ENCODE data around the gene GPR18.

Gene GPR18, protein sequence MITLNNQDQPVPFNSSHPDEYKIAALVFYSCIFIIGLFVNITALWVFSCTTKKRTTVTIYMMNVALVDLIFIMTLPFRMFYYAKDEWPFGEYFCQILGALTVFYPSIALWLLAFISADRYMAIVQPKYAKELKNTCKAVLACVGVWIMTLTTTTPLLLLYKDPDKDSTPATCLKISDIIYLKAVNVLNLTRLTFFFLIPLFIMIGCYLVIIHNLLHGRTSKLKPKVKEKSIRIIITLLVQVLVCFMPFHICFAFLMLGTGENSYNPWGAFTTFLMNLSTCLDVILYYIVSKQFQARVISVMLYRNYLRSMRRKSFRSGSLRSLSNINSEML

DNA sequence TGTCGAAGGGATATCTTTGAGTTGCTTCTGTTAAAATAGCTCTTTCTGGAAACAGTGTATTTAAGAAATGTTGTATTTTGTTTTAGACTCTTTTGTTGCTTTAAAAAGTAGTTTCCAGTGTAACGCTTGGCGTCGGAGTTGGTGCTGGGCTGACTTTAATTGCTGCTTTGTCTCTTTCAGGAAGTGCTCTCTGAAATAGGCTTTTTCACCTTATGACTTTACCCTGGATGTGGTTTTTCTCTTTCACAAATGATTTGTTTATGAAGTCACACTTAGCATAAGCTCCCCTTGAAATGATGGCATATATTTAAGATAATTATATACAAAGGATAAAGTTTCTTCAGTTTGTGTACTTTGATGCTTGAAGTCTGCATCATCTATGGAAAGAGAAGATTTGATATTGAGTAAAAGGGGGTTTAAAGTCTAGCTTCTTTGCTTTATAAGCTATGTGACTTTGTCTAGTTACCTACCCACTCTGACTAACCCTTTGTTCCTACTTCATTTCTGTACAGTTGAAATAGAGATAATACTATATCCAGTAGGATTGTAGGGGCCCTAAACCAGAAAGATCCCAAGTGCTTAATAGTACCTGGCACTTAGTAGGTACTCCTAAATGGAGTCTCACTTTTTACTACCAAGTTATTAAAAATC is at the start of gene GPR18:
Gene GPR18, minus strand, starts transcription at position 170 of the 651 bp plus-strand sequence. CDS start 2,507 bp downstream, outside the sequence.
- DNase-seq (ENCODE audit: low read depth) = no peak

DNA sequence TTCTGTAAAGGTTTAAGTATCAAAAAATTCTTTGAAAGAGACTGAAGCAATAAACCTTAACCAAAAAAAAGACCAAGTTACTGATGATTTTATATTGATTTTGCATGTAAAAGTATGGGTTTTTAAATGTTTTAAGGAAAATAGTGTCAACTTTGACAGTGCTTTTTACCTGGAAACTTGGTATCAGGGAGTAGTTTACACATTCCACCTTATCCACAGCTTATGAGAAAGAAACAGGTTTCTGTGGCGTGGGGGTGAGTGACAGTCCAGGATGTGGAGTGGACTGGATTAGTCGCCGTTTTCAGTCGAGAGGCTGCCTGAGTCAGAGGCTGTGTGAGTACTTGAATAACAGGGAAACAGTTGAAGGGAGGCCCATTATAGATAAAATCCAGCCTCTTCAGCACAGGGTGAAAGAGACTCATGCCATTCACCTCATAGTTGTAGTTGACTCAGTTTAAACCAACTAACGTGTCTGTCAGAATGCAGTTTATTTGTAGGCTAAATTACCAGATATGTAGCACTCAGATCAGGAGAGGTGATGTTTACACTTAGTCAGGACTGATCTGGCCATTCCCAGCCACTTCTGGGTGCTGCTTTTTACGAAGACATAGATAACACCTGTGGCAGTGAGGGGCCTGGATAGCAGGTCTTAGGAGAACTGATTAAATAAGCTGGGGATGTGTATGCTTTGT is 49.6 kb upstream of the GPR18 start:
- DNase-seq (ENCODE audit: low read depth) = peak; percentile 72

DNA sequence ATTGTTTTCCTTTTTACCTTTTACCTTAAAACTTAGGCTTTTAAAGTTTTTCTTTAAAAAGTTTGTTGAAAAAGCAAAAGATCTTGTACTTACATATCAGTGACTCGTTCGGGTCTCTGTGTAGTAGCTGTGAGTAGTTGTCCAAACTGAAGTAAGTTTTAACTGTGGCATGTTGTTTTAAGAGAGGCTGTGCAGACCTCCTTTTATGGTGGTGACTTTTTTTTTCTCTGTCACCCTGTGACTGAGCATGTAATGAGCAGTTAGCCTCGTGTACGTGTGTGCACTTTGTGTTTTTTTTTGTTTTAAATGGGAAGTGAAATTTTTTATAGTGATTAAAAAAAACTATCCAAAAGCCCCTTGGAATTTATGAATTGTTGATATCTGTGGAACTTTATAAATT is 49.1 kb upstream of the GPR18 start, which contains the start of gene GPR183:
Gene GPR183, minus strand, starts transcription at position 153 of the 400 bp plus-strand sequence. CDS start 11,254 bp downstream, outside the sequence.
- no peak for DNase-seq (ENCODE audit: low read depth)

DNA sequence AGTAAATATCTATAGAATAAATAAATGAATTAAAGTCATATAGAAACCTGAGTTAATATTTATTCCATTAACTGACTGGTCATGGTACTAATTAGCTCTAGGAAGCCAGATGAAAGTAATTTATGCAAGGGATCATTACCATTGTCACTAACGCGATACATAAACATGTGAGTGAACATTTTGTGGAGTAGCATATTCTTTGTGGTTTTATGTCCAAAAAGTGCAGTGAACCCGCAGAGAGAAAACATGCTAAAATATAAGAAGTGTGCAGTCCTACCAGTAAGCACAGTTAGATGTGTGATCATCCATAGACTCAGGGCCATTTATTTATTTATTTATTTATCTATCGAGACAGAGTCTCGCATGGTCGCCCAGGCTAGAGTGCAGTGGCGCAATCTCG is 47.4 kb upstream of the GPR18 start:
- no peak for DNase-seq (ENCODE audit: low read depth)

DNA sequence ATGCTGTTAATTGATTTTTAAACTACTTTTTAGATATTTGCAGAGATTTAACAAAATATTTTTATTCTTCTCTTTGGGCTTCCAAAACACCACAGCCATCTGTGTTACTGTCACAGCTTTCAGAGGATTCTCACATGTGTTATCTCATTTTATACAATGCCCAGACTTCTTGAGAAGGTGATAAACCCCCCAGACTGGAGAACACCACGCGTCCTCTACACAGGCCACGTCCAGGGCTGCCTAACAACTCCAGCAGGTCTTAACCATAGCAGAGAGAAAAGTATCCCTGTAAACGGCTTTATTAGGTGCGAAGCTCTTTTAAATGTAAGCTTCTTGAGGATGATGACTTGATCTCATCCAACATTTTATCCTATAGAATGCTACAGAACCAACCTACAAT is 47.0 kb upstream of the GPR18 start:
- DNase-seq (ENCODE audit: low read depth) = no peak

DNA sequence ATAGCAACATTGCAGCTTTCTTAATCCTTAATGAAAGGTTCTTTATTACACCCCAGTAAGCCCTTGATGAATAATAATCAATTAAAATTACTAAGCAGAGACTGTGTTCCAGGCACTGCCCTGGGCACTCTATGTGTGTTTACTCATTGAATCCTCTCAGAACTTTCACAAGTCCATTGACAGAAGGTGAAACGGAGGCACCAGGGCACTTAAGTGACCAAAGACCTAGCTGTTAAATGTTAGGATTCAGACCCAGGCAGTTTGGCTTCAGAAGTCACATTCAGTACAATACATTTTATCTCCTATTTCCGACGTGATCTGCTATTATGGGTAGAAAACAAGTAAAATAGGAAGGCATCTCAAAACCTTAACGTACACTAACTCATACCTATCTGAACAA is 46.4 kb upstream of the GPR18 start:
- DNase-seq (ENCODE audit: low read depth) = no peak

DNA sequence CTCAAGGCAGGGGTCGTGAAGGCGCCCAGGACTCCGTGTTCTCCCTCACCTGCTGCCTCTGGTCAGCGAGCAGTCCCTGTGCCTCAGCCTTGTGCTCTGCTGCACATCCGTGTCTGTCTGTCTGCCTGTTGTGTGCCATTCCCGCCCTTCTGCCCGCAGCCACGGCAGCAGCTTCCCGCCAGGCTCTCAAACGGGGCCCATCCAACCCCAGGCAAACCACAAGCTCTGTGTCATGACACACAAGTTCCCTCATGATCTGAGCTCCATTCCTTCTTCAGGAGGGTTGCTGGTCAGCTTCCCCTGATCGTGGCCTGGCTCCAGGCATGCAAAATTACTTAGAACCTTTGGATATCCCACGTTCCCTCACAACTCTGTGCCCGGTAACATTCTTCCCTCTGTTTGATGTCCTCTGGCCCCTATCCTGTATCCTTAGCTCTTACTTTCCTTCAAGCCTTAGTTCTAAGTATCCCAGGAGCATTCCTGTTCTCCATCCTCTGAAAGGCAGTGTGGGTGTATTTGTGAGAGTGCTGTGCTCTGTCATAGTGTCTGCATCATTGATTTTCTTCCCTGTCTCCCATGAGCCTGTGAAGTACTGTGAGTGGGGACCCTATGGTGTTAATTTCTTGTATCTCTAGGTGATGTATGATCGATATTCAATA is 45.8 kb upstream of the GPR18 start:
- peak; percentile 57 for DNase-seq (ENCODE audit: low read depth)

DNA sequence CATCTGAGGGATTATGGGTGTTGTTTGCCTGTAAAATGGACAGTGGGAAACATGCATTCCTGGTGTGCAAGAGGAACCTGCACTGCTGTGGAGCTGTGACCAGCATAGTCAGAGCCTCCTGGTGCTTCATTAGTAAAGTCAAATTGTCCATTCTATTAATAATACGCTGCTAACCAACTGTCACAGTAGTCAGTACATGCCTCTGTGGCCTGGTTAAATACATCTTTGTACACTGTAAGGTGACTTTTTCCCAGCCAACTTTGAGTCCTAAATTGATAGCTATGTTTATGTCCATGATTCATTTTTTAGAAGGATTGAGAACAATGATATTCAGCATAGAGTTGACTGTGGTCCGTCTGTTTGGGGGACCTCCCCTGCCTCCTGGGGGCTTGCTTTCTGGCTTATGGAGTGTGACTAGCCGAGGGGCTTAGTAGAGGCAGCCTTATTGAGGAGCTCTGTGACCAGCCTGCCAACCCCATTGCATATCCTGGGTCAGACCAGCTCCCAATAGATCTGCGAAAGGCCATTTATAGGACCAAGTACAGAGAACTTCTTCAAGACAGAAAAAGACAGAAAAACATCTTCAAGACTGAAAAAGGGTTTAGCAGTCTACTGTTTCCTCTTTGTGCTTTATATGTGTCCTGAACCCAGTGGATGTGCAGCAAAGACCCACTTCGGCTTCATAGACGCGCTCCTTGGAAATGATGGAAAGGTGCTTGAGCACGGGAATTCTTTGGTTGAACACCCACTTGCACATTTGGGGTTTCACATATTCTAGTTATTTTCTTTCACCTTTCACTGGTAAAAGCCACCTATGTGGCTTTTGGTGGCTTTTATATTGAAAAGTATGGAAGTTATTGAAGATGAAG is 44.7 kb upstream of the GPR18 start:
- no peak for DNase-seq (ENCODE audit: low read depth)

DNA sequence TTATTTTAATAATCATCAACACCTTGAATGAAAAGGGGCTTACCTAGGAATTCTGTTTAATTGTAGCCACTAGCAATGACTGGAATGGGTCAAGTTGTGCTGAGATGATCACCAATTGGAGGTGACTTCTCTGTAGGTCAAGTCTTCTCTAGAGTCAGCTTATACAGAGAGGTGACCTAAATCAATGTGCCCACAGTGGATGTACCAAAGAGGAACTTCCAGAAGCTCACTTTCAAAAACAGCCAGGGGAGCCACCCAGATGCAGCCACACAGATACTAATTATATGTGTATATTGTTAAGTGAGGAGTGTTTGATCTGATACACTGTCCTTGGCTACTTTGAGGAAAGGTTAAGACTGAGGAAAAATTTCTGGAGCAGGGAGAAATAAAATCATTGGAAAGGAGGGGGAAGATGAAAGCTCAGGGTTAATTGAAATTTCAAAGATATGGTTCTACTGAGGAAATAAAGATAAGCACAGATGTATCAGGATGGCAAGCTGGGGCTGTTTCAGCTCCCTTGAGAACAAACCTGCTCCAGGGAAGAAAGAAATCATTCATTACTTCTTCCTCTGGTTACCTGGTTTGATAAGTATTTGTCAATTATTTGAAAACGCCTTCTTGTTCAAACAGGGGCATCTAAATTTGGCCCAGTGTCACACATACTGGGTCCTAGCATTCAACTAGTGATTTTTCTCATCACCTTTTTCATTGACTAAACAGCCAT is 43.9 kb upstream of the GPR18 start:
- no peak for DNase-seq (ENCODE audit: low read depth)

DNA sequence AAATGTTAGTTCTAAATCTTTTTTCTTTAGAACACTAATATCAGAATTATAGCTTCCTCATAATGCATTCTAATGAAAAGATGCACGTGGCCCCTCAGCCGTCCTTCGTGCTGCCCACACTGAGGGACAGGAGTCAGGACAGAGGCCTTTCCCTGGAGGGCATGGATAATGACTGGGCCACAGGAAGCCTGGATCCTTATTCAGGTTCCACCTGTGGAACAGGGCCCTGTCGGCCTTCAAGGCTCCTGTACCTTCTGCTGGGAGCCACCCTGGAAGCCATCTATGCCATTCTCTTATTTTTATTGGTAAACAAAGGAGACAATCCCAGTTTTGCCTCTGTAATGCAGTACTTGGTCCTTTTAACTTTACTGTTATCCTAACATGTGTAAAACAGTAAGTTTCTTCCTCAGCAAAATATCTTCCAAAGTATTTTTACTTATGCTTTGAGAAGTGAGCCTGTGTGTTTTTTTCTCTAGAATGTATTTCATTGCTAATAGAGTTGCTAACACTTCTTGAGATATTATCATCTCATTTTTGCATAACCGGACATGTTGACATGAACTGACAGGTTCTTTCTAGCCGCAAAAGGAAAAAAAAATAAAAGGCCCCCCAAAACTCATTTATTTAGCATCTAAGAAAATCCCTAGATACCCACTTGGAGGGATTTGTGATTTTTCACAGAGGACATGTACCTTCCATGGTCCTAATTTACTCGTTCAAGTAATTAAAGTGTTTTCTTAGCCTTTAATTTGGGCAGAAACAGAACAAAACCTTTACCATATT is 43.1 kb upstream of the GPR18 start:
- DNase-seq (ENCODE audit: low read depth) = no peak

DNA sequence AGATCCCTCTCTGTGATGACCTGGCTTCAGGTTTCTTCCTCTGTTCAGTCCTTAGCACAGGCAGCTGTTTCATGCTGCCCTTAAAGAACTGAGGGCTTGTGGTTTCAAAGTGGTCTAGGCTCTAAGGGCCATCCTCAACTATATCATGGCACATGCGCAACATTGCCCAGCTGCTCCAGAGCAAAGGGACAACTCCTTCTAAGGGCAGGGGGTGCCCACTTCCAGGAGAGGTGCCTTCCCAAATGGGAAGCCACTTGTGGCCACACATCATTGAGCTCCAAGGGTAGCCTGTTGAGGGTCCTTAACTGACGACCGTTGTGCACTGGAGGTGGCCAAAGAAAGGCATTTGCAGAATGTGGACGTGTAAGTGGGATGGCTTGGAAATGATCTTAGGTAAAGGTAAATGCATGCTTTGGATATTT is 41.8 kb upstream of the GPR18 start:
- no peak for DNase-seq (ENCODE audit: low read depth)

DNA sequence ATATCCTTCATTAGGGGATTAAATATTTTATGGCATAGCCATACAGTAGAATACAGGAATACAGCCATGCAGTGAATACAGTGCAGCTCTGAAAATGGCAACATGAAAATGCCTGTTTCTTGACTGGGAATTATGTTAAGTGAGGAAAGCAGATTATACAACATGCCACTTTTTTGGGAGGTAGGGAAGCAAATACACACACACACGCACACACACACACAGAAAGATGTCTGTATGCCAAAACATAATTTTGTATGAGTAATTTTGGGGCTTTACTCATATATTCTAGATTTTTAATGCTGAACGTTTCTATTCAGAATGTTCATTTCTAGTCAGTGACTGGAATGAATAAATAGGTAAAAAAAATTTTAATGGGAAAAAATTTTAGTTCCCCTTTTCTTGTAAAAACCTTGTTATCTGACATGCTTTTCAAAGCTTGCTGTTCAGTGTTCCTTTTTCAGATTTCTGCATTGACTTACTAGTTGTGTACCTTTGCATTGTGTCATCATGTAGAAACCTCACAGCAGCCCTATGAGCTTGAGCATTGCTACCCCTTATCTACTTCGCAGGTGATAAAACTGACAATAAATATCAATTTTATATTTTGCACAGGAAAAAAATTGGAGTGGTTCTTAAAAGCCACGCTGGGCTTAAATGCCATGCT is 41.2 kb upstream of the GPR18 start:
- DNase-seq (ENCODE audit: low read depth) = no peak

DNA sequence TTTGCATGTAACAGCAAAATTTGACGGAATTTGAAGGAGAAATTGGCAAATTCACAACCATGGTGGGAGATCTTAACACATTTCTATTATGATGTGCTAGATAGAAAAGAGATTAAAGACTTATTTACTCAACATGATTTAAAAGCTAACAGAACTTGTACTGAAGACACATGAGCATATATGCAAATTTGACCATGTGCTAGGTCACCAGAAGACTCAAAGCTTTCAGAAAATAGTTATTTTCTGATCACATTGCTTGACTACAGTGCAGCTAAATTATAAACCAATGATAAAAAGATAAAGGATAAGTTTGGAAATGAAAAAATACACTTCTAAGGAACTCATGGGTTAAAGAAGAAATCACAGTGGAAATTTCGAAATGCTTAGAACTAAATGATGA is 39.9 kb upstream of the GPR18 start:
- DNase-seq (ENCODE audit: low read depth) = no peak

DNA sequence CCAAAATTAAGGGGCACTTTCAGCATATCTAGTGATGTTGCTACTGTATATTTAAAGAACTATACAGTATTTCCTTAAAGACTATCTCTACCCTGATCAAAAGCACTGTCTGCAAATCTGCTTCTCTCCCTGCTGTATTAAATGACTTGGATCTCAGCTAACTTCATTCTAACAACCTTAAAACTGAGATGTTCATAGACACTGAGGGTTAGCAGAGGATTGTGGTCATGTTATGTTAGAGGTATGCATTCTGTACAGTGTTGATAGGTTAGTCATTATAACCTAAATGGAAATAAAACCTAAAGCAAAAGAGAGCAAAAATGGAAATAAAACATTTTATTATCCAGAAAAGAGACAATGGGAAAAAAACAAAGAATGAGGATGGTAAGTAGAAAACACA is 39.2 kb upstream of the GPR18 start:
- no peak for DNase-seq (ENCODE audit: low read depth)

DNA sequence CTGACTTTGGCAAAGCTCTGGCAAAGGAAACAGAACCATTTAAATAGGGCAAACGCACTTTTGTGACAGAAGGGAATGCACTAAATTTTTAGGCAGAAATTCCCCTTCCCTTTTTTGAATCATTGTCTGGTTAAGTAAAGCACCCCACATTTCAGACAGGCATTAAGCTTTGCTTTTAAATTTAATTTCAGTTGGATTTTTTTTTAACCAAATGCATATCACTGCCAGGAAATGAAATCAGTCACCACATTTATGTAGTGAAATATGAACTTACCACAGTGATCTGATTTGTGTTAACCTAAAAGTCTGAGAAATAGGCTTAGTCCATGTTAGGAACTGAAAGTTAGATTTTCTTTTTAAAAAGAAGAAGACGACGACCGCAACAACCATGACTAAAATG is 38.2 kb upstream of the GPR18 start:
- no peak for DNase-seq (ENCODE audit: low read depth)

DNA sequence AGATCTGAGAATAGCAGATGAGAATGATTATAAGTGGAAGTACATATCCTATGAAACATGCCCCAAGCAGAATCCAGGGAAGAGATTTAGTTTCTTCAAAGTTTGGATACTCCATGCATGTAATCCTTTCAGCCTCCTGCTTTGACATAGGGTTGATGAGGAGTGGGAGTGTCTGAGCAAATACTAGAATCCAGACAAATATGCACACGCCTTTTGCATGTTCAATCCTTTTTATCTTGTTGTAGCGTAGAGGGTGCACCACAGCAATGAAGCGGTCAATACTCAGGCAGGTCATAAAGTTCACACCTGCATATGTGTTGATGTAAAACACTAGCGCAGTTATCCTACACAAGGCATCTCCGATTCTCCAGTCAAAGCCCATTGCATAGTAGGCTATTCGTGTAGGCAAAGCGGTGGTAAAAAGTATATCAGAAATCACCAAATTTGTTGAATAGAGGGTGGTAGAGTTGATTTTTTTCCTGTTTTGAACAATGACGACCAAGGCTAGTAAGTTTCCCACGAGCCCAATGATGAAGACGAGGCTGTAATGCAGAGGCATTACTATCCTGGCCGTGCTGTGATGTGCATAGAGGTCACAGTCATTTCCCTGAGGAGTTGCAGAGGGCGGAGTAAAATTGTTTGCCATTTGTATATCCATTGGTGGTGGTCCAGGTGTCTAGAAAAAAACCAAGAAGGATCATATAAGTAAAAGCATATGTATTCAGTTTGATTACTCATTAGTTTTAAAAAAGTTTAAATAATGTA is 37.5 kb upstream of the GPR18 start:
- DNase-seq (ENCODE audit: low read depth) = no peak

DNA sequence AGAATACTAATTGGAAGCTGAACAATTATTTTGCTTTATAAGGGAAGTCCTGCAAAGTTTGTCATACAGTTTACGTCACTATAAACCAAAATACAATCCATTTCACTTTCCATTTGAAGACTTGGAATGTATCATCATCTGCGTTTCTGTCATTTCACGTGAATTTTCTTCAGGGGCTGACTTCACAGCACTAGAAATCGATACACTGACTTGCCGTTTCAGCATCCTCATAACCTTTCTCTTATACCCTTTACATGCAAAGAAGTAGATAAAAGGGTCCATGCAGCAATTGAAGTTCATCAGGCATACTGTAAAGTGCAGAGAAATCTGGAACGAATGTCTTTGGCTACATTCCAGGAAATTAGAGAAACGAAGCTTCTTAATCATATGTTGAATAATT is 36.8 kb upstream of the GPR18 start:
- DNase-seq (ENCODE audit: low read depth) = no peak

DNA sequence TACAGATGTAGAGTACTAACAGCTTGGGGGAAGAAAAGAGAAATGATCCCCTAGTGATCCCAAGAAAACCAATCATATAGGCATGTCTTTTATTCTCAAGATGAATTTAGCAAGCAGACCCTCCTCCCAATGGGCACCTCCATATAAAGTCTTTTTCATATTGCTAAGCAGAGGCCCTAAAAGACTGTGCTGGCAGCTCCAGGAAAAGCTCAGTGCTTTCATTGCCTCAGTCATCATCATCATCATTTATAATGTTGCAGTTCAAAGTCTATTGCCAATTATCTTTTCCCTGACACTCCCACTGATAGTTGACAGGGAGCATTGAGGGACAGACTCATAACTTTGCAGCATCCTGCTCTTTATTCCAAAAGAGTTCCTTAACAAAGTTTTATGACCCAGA is 36.0 kb upstream of the GPR18 start:
- no peak for DNase-seq (ENCODE audit: low read depth)

DNA sequence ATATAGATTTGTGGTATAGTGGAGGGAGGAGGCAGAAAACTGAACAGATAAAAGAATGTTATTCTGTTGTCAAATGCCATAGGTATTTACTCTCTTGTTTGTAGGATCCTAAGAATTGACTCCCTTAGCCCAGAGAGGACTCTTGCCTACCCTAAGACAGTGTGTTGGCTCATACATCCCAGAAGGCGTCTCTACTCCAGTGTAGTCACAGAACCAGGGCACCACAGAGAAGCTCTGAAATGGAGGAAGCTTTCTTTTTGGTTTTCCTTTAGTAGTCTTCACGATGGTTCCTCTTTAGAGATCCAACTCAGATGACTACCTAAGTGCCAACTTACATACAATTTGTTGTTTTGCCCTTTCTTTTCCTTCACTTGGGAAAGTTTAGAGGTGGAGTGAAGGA is 35.0 kb upstream of the GPR18 start:
- DNase-seq (ENCODE audit: low read depth) = no peak
